ENCODE data around the gene RNF151.
A peak's percentile ranks its signal among the peaks of the same experiment; 100 is the strongest.

RNF151 gene

GRCh38 chr16:2001456-2002355 is 35.0 kb downstream of the RNF151 start:
- peaks cover 53% of the 10 kb centered on the region for H3K36me3 ChIP-seq (ENCODE audit: control insufficient read depth, insufficient read depth, low read length)
- H3K4me3 ChIP-seq (replicated peaks; ENCODE audit: low read depth, low read length) = no peak overlapping the region
- no peaks in the 10 kb centered on the region for H3K27me3 ChIP-seq (replicated peaks; ENCODE audit: control insufficient read depth, insufficient read depth, low read length)
- no peak for TF ChIP-seq CTCF (IDR thresholded peaks at IDR 0.05; ENCODE audit: insufficient read depth, low read length, poor library complexity, severe bottlenecking)
- no peak for DNase-seq (ENCODE audit: extremely low read depth, insufficient read length)

- Histone ChIP-seq H3K36me3 (ENCODE audit: control insufficient read depth, insufficient read depth, low read length) (peaks cover 52% of the 10 kb centered on the region), H3K27me3 (replicated peaks; ENCODE audit: control insufficient read depth, insufficient read depth, low read length) (no peaks in the 10 kb centered on the region), H3K4me3 (replicated peaks; ENCODE audit: low read depth, low read length) (no peak overlapping the region)
- TF ChIP-seq CTCF (IDR thresholded peaks at IDR 0.05; ENCODE audit: insufficient read depth, low read length, poor library complexity, severe bottlenecking) = no peak
- no peak for DNase-seq (ENCODE audit: extremely low read depth, insufficient read length)
Measured at GRCh38 chr16:2002406-2003230, 36.0 kb downstream of the RNF151 start.

- DNase-seq (ENCODE audit: extremely low read depth, insufficient read length) = no peak
- TF ChIP-seq CTCF (IDR thresholded peaks at IDR 0.05; ENCODE audit: insufficient read depth, low read length, poor library complexity, severe bottlenecking) = no peak
- peaks cover 48% of the 10 kb centered on the region for H3K36me3 ChIP-seq (ENCODE audit: control insufficient read depth, insufficient read depth, low read length)
- H3K4me3 ChIP-seq (replicated peaks; ENCODE audit: low read depth, low read length) = no peak overlapping the region
- no peaks in the 10 kb centered on the region for H3K27me3 ChIP-seq (replicated peaks; ENCODE audit: control insufficient read depth, insufficient read depth, low read length)
Measured at GRCh38 chr16:2003231-2003826, 36.7 kb downstream of the RNF151 start.

GRCh38 chr16:2003827-2004641 is 37.4 kb downstream of the RNF151 start:
- peak; percentile 86 for DNase-seq (ENCODE audit: extremely low read depth, insufficient read length)
- TF ChIP-seq CTCF (IDR thresholded peaks at IDR 0.05; ENCODE audit: insufficient read depth, low read length, poor library complexity, severe bottlenecking) = peak; percentile 100
- Histone ChIP-seq H3K27me3 (replicated peaks; ENCODE audit: control insufficient read depth, insufficient read depth, low read length) (no peaks in the 10 kb centered on the region), H3K36me3 (ENCODE audit: control insufficient read depth, insufficient read depth, low read length) (peaks cover 46% of the 10 kb centered on the region), H3K4me3 (replicated peaks; ENCODE audit: low read depth, low read length) (no peak overlapping the region)
